SH-SY5Y (cell line): Measurements from ENCODE around the gene CCSER1.

Experiments used
- GATA2 ChIP-seq: IDR thresholded peaks from 2 replicates; pipeline ENCODE4 v1.6.1; 2011; ENCODE audit warnings: mild to moderate bottlenecking, low read depth, low read length
- GATA3 ChIP-seq: IDR thresholded peaks from 2 replicates; pipeline ENCODE4 v1.6.1; 2011; ENCODE audit warnings: low read depth, mild to moderate bottlenecking, low read length, moderate library complexity

DNA sequence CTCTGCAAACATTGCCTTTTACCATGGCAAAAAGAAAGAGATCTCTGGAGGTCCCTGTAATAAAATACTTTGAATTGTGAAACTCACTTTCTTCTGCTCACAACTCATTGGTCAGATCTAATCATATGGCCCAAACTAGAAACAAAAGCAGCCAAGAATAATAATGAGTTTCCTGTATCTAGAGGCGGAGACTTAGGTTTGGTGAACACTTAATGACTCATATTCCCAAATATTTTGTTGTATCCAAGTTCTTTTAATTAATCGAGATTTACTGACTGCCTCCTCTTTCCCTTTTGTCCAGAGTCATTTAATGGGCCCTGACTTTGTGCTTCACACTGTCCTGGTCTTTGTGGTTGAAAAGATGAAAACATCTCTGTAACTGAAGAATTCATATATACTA lies 190.6 kb downstream of the CCSER1 start:
- TF ChIP-seq GATA3, result no peak
- no peak for TF ChIP-seq GATA2
